ENCODE measurements around the gene GABPB2.

- TF ChIP-seq POLR2AphosphoS5 (IDR thresholded peaks at IDR 0.05; ENCODE audit: low read depth, low read length) (no peak), CTCF (IDR thresholded peaks at IDR 0.05) (no peak), EP300 (IDR thresholded peaks at IDR 0.05; ENCODE audit: borderline replicate concordance in 1 of 2, low read depth in 1 of 2, low read length in 1 of 2) (no peak), PBX3 (IDR thresholded peaks at IDR 0.05) (no peak), YY1 (IDR thresholded peaks at IDR 0.05; ENCODE audit: low read depth) (no peak), USF1 (IDR thresholded peaks at IDR 0.05; ENCODE audit: borderline replicate concordance, low read depth) (no peak)
Measured at GRCh38 chr1:151098126-151098525, 27.6 kb downstream of the GABPB2 start.

Measured in SK-N-SH (cell line).